CD4-positive, alpha-beta memory T cell (primary cell): ENCODE measurements around the gene FEM1C. TPM values are rescaled to one million over a fixed set of nuclear protein-coding genes. Genes with fewer than 3 reads are reported as not detected.

Source experiments
- CTCF ChIA-PET: fragments of 350-600 bp; sonication (Branson Sonifier 250); formaldehyde crosslinking; loops from one replicate; lab custom pipeline; 2021; ENCODE audit warnings: inconsistent platforms; ENCODE audit not compliant: partially characterized antibody; lab: Charles Lee
- POLR2A ChIA-PET: fragments of 350-600 bp; sonication (Branson Sonifier 250); formaldehyde crosslinking; loops from one replicate; lab custom pipeline; 2021; ENCODE audit not compliant: partially characterized antibody; lab: Charles Lee
- DNase-seq, 5 donors: peaks; one replicate each; pipeline versions ENCODE4 v3.0.0 to v3.0.0-alpha.2; 2020 to 2022; ENCODE audit warnings: mixed read lengths in 1 of 5
- H3K27ac ChIP-seq: one replicate; pipeline ENCODE4 v1.7.0; 2013; ENCODE audit warnings: low read depth, low read length
- H3K27me3 ChIP-seq: 2 replicates; pipeline ENCODE4 v1.7.0; 2013; ENCODE audit warnings: mild to moderate bottlenecking, low read length, moderate library complexity; ENCODE audit not compliant: insufficient read depth
- H3K36me3 ChIP-seq: 2 replicates; pipeline ENCODE4 v1.7.0; 2013; ENCODE audit warnings: mild to moderate bottlenecking, low read length, moderate library complexity; ENCODE audit not compliant: insufficient read depth
- H3K4me1 ChIP-seq: 2 replicates; pipeline ENCODE4 v1.7.0; 2013; ENCODE audit warnings: mild to moderate bottlenecking, low read length, moderate library complexity; ENCODE audit not compliant: insufficient read depth
- H3K4me3 ChIP-seq, 2 donors: one replicate each; pipeline ENCODE4 v1.7.0; 2013; ENCODE audit warnings: low read length in 2 of 2, mild to moderate bottlenecking in 1 of 2
- H3K9me3 ChIP-seq, 2 donors: one replicate each; pipeline ENCODE4 v1.7.0; 2013; ENCODE audit warnings: low read length in 2 of 2, control low read depth in 1 of 2; ENCODE audit not compliant: control insufficient read depth in 1 of 2
- H3K27ac Mint-ChIP-seq, 7 donors: one replicate each; pipeline ENCODE4 v1.8.0; 2020 to 2021; ENCODE audit warnings: mixed read lengths in 7 of 7, mild to moderate bottlenecking in 6 of 7, inconsistent platforms in 3 of 7, moderate library complexity in 3 of 7
- H3K27me3 Mint-ChIP-seq, 2 donors: one replicate each; pipeline ENCODE4 v1.8.0; 2020 to 2021; ENCODE audit warnings: mixed read lengths in 2 of 2
- H3K36me3 Mint-ChIP-seq, 2 donors: one replicate each; pipeline ENCODE4 v1.8.0; 2020 to 2021; ENCODE audit warnings: mixed read lengths in 2 of 2, inconsistent platforms in 1 of 2, mild to moderate bottlenecking in 1 of 2
- H3K4me1 Mint-ChIP-seq, 4 donors: one replicate each; pipeline ENCODE4 v1.8.0; 2020 to 2021; ENCODE audit warnings: mixed read lengths in 4 of 4, mild to moderate bottlenecking in 1 of 4
- H3K4me3 Mint-ChIP-seq, 8 donors: one replicate each; pipeline ENCODE4 v1.8.0; 2020 to 2021; ENCODE audit warnings: mixed read lengths in 8 of 8, mild to moderate bottlenecking in 7 of 8, moderate library complexity in 6 of 8, inconsistent platforms in 3 of 8
- H3K9me3 Mint-ChIP-seq, 8 donors: one replicate each; pipeline ENCODE4 v1.8.0; 2020 to 2021; ENCODE audit warnings: mixed read lengths in 8 of 8, mild to moderate bottlenecking in 5 of 8, inconsistent platforms in 3 of 8, moderate library complexity in 1 of 8
- intact Hi-C: fragments of 100-400 bp; cut with micrococcal nuclease; formaldehyde crosslinking; loops from one replicate; pipeline ENCODE4 v1.15.1; 2023
- polyA plus RNA-seq, 2 donors: library from polyadenylated mRNA; unstranded; fragments of 300-500 nt; fragmentation: Illumina TruSeq; gene quantifications; one replicate each; pipeline ENCODE4 v1.2.3, GENCODE V29; 2021
- total RNA-seq, 2 experiments: library from RNA; stranded (reverse); gene quantifications; one replicate each; pipeline ENCODE4 v1.2.3, GENCODE V29; 2021

Gene FEM1C
- total and polyA plus RNA-seq, 4 experiments from 2014 or later: 2.3 to 19.7 (median 10.6) TPM

DNA sequence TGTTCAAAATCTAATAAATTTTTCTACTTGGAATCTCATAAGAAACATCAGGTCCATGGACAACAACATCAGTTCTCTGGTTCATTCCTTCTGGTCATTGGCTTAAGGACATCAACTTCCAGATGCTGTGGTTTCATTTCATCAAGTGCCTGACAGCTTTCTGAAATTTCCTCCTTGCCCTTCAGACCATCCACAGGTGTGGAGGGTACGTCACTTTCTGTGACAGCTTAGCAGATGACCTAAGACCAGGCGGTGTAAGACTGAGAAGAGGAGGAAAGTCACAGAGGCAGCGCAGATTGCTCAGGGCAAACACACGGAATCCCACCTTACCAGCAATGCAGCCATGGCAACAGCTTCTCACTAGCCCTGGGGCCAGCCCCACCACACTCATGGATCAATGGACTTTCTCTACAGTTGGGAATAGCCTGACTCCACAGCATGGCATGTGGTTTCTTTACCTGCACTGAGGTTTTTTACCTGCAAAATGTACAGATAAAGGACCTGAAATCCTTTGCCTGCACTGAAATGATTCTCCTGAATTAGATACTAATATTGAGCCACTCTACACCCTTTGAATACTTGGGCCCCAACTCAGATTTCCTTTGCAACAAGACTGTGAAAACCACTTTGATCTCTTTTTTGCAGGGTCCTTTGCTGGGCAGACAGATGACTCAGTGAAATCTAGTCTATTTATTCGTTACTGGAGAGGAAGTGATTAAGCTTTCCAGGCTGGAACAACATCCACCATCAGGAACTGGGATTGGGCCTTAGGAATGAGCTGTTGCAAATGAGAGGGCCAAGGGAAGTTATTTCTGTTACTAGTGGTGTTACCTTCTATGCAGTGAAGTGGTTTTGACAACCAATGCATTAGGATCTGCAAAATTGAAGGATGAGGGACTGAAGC lies 30.8 kb upstream of the FEM1C start:
- DNase-seq: no peak
- no peaks in the 10 kb centered on the region for H3K36me3 ChIP-seq
- ChIA-PET CTCF (interaction anchor here (0.6 to 14.3 kb wide), 35 partner anchors 8 to 1964 kb away, joined by 3 to 417 read pairs (median 5); partner anchors contain the start of genes CCDC112 and PGGT1B), POLR2A (interaction anchor here (1.7 kb wide), 1 partner anchor 265 kb away, joined by 3 read pairs; no protein-coding TSS in a partner anchor)
- H3K36me3 Mint-ChIP-seq: peaks cover 0 to 2% of the 10 kb centered on the region in 2 donors
- peaks cover 4% of the 10 kb centered on the region for H3K27me3 ChIP-seq
- H3K4me3 ChIP-seq: no peak overlapping the region
- H3K4me1 Mint-ChIP-seq: peaks cover 0 to 2% (median under 1%) of the 10 kb centered on the region in 4 donors
- no peak overlapping the region for H3K27ac ChIP-seq
- H3K27ac Mint-ChIP-seq: no peak overlapping the region
- H3K9me3 ChIP-seq: no peaks in the 10 kb centered on the region
- H3K27me3 Mint-ChIP-seq: peaks cover 2 to 3% of the 10 kb centered on the region in 2 donors
- no peak overlapping the region for H3K4me3 Mint-ChIP-seq
- H3K9me3 Mint-ChIP-seq: peaks cover 0 to 2% (median 0%) of the 10 kb centered on the region in 8 donors
- H3K4me1 ChIP-seq: no peaks in the 10 kb centered on the region
- intact Hi-C loops: no loop called here

GRCh38 chr5:115573133-115573532 lies 28.6 kb upstream of the FEM1C start:
- no peaks in the 10 kb centered on the region for H3K9me3 ChIP-seq
- DNase-seq: no peak
- peaks cover 4% of the 10 kb centered on the region for H3K27me3 ChIP-seq
- no peak overlapping the region for H3K4me3 ChIP-seq
- no peak overlapping the region for H3K27ac ChIP-seq
- POLR2A ChIA-PET: interaction anchor here (1.0 kb wide), 1 partner anchor 14 kb away, joined by 3 read pairs; no protein-coding TSS in a partner anchor
- intact Hi-C loops: no loop called here
- Mint-ChIP-seq H3K36me3 (no peaks in the 10 kb centered on the region), H3K4me3 (no peak overlapping the region), H3K27ac (no peak overlapping the region), H3K4me1 (peaks cover 0 to 2% (median under 1%) of the 10 kb centered on the region in 4 donors), H3K9me3 (peaks cover 0 to 2% (median 0%) of the 10 kb centered on the region in 8 donors), H3K27me3 (peaks cover 2 to 3% of the 10 kb centered on the region in 2 donors)
- H3K36me3 ChIP-seq: no peaks in the 10 kb centered on the region
- CTCF ChIA-PET: interaction anchor here (1.0 to 14.3 kb wide), 9 partner anchors 9 to 1961 kb away, joined by 3 to 417 read pairs (median 6); no protein-coding TSS in a partner anchor
- H3K4me1 ChIP-seq: no peaks in the 10 kb centered on the region

DNA sequence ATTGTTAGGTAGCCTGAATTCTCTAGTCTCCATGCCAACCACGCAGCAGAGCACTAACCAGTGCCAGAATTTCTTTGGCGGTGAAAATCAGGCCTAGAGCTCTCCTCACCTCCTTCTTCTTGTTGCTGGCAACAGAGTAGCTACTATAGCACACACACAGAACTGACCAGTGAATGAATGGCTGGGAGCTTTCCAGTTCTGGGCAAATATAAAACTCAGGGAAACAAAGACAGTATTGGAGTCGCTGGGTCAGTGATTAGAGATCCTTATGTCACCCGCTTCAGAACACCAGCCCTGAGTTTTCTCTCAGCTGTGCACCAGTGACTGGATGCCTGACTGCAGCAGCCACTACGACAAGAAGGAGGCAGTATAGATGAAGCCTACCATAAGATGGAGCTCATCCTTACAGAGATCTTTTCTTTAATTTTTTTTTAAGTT lies 26.9 kb upstream of the FEM1C start:
- peaks cover 2 to 3% of the 10 kb centered on the region in 2 donors for H3K27me3 Mint-ChIP-seq
- no peak overlapping the region for H3K27ac Mint-ChIP-seq
- no peaks in the 10 kb centered on the region for H3K4me1 ChIP-seq
- no peak overlapping the region for H3K4me3 Mint-ChIP-seq
- no peaks in the 10 kb centered on the region for H3K9me3 Mint-ChIP-seq
- no peak overlapping the region for H3K27ac ChIP-seq
- DNase-seq: no peak
- POLR2A ChIA-PET: interaction anchor here (0.5 to 0.6 kb wide), 2 partner anchors 44 to 156 kb away, joined by 3 read pairs; no protein-coding TSS in a partner anchor
- intact Hi-C loops: no loop called here
- CTCF ChIA-PET: interaction anchor here (0.6 to 14.3 kb wide), 6 partner anchors 9 to 259 kb away, joined by 3 to 417 read pairs (median 4); no protein-coding TSS in a partner anchor
- no peaks in the 10 kb centered on the region for H3K9me3 ChIP-seq
- peaks cover 0 to 2% (median under 1%) of the 10 kb centered on the region in 4 donors for H3K4me1 Mint-ChIP-seq
- H3K36me3 Mint-ChIP-seq: no peaks in the 10 kb centered on the region
- no peaks in the 10 kb centered on the region for H3K36me3 ChIP-seq
- no peak overlapping the region for H3K4me3 ChIP-seq
- H3K27me3 ChIP-seq: peaks cover 4% of the 10 kb centered on the region

DNA sequence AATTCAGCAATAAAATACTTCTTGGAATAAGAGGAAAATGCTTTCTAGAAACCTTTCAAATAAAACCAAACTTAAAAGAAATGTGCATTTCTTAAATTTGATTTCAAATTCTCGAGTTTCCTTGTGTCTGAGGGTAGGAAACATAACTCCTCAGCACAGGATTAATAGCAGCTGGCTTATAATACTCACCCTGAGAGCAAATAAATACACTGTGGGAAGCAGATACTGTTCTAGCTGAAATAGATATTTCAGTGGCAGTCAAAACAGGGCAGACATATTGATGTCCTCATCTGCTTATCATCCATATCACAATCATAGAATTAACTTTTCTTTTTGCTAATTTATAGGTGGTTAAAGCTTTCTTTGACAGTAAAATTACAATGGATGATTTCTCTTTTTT lies 24.1 kb upstream of the FEM1C start:
- Mint-ChIP-seq H3K4me1 (no peaks in the 10 kb centered on the region), H3K27me3 (peaks cover 4 to 5% of the 10 kb centered on the region in 2 donors), H3K27ac (no peak overlapping the region), H3K36me3 (no peaks in the 10 kb centered on the region), H3K4me3 (no peak overlapping the region), H3K9me3 (peaks cover 0 to 2% (median 0%) of the 10 kb centered on the region in 8 donors)
- Histone ChIP-seq H3K27me3 (peaks cover 4% of the 10 kb centered on the region), H3K9me3 (no peaks in the 10 kb centered on the region), H3K36me3 (no peaks in the 10 kb centered on the region), H3K4me3 (no peak overlapping the region), H3K4me1 (no peaks in the 10 kb centered on the region), H3K27ac (no peak overlapping the region)
- ChIA-PET POLR2A (no interaction called here), CTCF (interaction anchor here (1.4 to 14.3 kb wide), 2 partner anchors 13 to 256 kb away, joined by 3 to 417 read pairs; no protein-coding TSS in a partner anchor)
- intact Hi-C loops: no loop called here
- no peak for DNase-seq

GRCh38 chr5:115565233-115565632 lies 20.7 kb upstream of the FEM1C start:
- intact Hi-C loops: no loop called here

DNA sequence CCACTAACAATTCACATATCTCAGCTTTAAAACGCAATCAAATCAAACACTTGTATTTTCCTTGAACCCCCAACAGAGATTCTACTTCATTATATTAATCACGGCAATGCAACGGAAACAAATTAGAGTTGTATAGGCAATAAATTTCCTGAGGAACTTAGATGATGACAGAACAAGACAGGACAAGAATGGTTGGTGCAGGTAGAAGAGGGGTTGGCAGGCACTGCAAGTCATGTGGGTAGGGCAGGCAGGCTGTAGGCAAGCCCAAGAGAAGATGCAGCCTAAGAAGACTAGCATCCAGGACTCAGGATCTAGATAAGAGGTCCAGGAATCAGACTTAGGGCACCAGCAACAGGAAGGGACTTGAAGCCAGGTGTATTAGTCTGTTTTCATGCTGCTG lies 16.6 kb upstream of the FEM1C start:
- Mint-ChIP-seq H3K9me3 (peaks cover 0 to 2% (median 0%) of the 10 kb centered on the region in 8 donors), H3K27ac (no peak overlapping the region), H3K4me1 (peaks cover 0 to 1% (median 0%) of the 10 kb centered on the region in 4 donors), H3K36me3 (no peaks in the 10 kb centered on the region), H3K4me3 (no peak overlapping the region), H3K27me3 (peaks cover 16 to 20% of the 10 kb centered on the region in 2 donors)
- H3K4me1 ChIP-seq: no peaks in the 10 kb centered on the region
- POLR2A ChIA-PET: no interaction called here
- intact Hi-C loops: no loop called here
- no peak overlapping the region for H3K27ac ChIP-seq
- no peaks in the 10 kb centered on the region for H3K27me3 ChIP-seq
- no peaks in the 10 kb centered on the region for H3K9me3 ChIP-seq
- no peaks in the 10 kb centered on the region for H3K36me3 ChIP-seq
- CTCF ChIA-PET: interaction anchor here (1.0 to 2.4 kb wide), 5 partner anchors 13 to 252 kb away, joined by 3 to 10 read pairs (median 3); no protein-coding TSS in a partner anchor
- no peak overlapping the region for H3K4me3 ChIP-seq
- DNase-seq: no peak

More at GRCh38 chr5:115565233-115565632, 20.7 kb upstream of the FEM1C start:
- H3K36me3 Mint-ChIP-seq: no peaks in the 10 kb centered on the region
- no peaks in the 10 kb centered on the region for H3K36me3 ChIP-seq
- no peak overlapping the region for H3K27ac ChIP-seq
- no peaks in the 10 kb centered on the region for H3K9me3 ChIP-seq
- no peak for DNase-seq
- no peaks in the 10 kb centered on the region for H3K4me1 Mint-ChIP-seq
- H3K27me3 Mint-ChIP-seq: peaks cover 13% of the 10 kb centered on the region in 2 donors
- POLR2A ChIA-PET: no interaction called here
- H3K4me1 ChIP-seq: no peaks in the 10 kb centered on the region
- H3K27ac Mint-ChIP-seq: no peak overlapping the region
- CTCF ChIA-PET: interaction anchor here (1.2 kb wide), 1 partner anchor 9 kb away, joined by 6 read pairs; no protein-coding TSS in a partner anchor
- H3K27me3 ChIP-seq: no peaks in the 10 kb centered on the region
- H3K9me3 Mint-ChIP-seq: peaks cover 0 to 2% (median 0%) of the 10 kb centered on the region in 8 donors
- H3K4me3 ChIP-seq: no peak overlapping the region
- no peak overlapping the region for H3K4me3 Mint-ChIP-seq
